ENCODE data around the gene HPS5.

HPS5 gene

GRCh38 chr11:18235394-18236334 is 86.3 kb downstream of the HPS5 start:
- DNase-seq (ENCODE audit: low read depth in 2 of 2) = no peak

- no peak for DNase-seq (ENCODE audit: low read depth in 2 of 2)
These were observed 88.0 kb downstream of the HPS5 start for GRCh38 chr11:18233912-18234311.

GRCh38 chr11:18230859-18231258 is 91.1 kb downstream of the HPS5 start:
- no peak for DNase-seq (ENCODE audit: low read depth in 2 of 2)

- DNase-seq (ENCODE audit: low read depth in 2 of 2) = no peak
These were observed 92.4 kb downstream of the HPS5 start for GRCh38 chr11:18229501-18229900.
